GM12865 (cell line): Measurements from ENCODE around the gene UTP3.
A peak's percentile ranks its signal among the peaks of the same experiment; 100 is the strongest.

Source experiments
- DNase-seq: peaks from one replicate; pipeline ENCODE4 v3.0.0; 2010; ENCODE audit warnings: low read depth
- H3K4me3 ChIP-seq: 2 replicates; pipeline ENCODE4 v1.5.1; 2011; ENCODE audit warnings: mild to moderate bottlenecking, low read depth, low read length, control low read depth
- TF ChIP-seq, protein P1 (sequence below): IDR thresholded peaks from 2 replicates; pipeline ENCODE4 v1.5.1; 2011; ENCODE audit warnings: low read length, control low read depth, low read depth, inconsistent platforms; ENCODE audit not compliant: insufficient read depth; ENCODE audit errors: missing control alignments

Gene UTP3

DNA sequence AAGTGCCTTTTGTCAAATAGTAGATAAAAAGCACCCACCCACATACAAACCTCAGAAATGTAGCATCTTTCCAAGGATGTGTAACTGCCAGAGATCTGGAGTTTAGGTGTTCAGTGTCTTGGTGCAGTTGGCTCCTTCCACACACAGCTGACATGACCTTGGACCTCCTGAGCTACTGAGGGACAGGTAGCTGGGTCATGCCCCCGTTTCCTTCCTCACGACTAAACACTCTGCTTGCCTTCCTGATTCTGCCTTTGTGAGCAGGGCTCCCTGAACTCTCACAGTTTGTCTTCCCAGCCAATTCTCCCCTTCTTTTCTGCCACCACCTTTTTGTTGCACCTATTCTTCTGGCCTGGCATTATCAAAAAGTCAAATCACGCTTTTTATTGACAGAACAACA, 23.3 kb downstream of the UTP3 start:
- DNase-seq, result no peak
- TF ChIP-seq, protein P1, sequence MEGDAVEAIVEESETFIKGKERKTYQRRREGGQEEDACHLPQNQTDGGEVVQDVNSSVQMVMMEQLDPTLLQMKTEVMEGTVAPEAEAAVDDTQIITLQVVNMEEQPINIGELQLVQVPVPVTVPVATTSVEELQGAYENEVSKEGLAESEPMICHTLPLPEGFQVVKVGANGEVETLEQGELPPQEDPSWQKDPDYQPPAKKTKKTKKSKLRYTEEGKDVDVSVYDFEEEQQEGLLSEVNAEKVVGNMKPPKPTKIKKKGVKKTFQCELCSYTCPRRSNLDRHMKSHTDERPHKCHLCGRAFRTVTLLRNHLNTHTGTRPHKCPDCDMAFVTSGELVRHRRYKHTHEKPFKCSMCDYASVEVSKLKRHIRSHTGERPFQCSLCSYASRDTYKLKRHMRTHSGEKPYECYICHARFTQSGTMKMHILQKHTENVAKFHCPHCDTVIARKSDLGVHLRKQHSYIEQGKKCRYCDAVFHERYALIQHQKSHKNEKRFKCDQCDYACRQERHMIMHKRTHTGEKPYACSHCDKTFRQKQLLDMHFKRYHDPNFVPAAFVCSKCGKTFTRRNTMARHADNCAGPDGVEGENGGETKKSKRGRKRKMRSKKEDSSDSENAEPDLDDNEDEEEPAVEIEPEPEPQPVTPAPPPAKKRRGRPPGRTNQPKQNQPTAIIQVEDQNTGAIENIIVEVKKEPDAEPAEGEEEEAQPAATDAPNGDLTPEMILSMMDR, result no peak
- no peak overlapping the region for H3K4me3 ChIP-seq

DNA sequence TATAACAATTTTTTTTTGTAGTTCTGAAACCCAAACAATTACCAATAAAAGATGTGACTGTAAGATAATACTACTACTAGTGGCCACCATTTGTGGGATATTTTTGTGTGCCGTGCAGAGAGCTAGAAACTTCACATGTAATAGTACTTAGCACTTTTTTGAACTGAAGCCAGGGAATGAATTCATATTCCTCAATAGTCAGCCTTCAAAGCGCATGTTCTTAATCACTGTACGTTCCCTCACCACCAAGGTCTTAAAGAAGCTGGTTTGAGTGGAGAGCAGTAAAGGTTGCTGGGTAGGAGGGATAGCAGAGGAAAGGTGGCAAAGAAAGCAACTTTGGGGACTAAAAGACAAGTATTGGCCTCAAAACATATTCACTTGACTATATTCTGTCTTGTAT, 23.8 kb downstream of the UTP3 start:
- TF ChIP-seq, protein P1, result no peak
- no peak for DNase-seq
- no peak overlapping the region for H3K4me3 ChIP-seq

DNA sequence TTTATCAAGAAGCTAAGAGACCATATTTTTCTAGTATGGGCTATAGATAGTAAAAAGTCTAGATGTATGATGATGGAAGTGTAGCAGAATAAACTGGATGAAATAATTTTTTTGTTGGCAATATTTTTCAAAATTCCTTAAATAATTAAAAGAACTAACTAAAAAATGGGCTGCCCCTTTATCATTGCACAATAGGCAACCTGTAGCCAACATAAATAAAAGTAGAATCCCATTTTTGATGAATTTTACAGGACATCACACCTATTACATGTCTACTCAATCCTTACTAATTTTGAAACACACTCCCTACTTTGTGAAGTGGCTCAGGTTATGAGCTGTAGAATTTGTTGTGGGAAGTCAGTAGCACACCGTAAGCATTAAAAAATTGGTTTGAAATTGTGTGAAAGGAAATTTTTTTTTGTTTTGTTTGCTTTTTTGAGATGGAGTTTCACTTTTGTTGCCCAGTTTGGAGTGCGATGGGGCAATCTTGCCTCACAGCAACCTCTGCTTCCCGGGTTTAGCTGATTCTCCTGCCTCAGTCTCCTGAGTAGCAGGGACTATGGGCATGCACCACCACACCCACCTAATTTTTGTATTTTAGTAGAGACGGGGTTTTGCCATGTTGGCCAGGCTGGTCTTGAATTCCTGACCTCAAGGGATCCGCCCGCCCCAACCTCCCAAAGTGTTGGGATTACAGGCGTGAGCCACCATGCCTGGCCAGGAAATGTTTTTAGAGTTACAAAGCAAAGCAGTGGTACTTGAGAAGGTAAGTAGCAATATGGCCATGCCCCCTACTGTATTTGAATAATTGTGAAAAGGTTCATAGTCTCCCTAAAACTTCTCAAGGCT, 24.5 kb downstream of the UTP3 start:
- TF ChIP-seq, protein P1, result no peak
- no peak for DNase-seq
- H3K4me3 ChIP-seq, result peak overlapping the region; percentile 30

DNA sequence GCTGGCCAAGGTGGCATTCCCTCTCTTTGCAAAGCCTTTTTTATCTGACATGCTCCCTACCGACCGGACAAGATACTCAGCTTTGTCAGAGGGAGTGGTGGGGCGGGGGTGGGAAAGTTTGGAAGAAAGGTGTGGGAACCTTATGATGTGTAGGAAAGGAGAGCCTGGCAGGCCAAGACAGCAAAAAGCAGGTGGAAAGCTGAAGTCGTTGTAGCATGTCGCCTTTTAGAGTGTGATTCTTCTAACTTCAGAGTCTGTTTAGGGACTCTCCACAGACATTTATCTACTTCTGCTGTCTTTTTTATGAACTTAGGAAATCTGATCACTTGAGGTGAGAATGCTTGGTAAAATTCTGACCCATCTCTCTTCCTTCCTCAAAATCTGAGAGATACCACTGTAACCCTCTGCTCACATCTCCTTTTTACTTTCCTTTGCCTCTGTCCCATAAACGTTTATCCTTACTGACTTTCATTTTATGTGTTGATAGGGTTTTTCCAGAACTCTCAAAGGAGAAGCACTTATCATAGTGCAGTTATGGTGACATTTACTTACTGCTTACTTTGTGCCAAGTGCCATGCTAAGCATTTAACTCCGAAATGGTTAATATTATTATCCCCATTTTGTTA, 25.2 kb downstream of the UTP3 start:
- TF ChIP-seq, protein P1, result no peak
- peak; percentile 41 for DNase-seq
- peak overlapping the region; percentile 30 for H3K4me3 ChIP-seq

DNA sequence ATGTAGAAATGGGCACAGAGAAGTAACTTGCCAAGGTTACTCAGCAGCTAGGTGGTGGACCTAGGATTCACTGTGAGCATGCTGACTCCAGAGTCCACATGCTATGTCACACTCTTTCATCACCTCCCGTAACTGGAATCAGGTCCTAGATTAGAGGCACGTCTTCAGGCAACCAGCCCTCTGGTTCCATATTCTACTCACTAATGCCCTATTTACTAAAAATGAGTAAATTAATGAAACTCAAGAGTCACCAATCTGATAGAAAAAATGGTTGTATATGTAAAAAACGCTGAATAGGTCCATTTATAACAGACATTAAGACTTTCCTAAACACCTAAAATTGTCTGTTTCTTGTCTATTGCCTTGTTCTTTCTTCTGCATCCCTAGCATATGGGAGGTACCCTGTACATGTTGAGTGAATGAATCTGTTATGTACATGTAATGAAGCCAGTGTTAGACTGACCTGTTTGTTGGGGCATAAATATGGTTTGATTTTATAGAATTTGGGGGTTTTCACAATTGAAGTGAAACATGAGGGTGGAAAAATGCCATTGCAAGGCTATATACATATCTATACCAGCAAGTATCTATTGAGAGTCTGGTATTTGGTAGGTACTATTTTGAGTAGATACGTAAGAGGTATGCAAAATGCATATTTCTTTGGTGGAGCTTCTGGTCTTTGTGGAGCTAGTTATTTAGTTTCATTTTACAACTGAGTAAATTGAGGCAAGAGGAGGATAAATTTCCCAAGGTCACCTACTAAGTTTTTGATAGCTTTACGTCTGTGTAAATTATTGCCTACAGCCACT, 26.0 kb downstream of the UTP3 start:
- TF ChIP-seq, protein P1, result no peak
- H3K4me3 ChIP-seq, result peak overlapping the region; percentile 30
- DNase-seq, result peak; percentile 22

DNA sequence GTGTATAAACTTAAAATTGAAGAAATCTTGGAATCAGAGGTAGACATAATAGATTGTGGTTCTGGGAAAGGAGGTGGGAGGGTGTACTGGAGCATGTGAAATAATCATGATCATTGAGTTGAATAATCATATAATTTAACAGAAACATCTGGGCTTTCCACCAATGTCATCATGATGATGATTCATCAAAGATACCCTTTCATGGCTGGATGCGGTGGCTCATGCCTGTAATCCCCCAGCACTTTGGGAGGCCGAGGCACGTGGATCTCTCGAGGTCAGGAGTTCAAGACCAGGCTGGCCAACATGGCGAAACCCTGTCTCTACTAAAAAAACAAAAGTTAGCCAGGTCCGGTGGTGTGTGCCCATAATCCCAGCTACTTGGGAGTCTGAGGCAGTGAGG, 26.8 kb downstream of the UTP3 start:
- DNase-seq, result peak; percentile 36
- H3K4me3 ChIP-seq, result no peak overlapping the region
- TF ChIP-seq, protein P1, result no peak
